Activated CD4-positive, CD25-positive, alpha-beta regulatory T cell treated with anti-CD3 and anti-CD28 coated beads, Interleukin-2, amount 50 U/mL, for 72 hours (primary cell): Measurements from ENCODE around the gene TBC1D8.
A peak's percentile ranks its signal among the peaks of the same experiment; 100 is the strongest.
"Not testable (repeated sequence)": the region's sequence is repeated elsewhere in the genome, so short reads cannot be mapped to it uniquely, and the experiment has no call there.

Experiments
- DNase-seq: peaks from one replicate; pipeline ENCODE4 v3.0.0; 2021

Gene TBC1D8

DNA sequence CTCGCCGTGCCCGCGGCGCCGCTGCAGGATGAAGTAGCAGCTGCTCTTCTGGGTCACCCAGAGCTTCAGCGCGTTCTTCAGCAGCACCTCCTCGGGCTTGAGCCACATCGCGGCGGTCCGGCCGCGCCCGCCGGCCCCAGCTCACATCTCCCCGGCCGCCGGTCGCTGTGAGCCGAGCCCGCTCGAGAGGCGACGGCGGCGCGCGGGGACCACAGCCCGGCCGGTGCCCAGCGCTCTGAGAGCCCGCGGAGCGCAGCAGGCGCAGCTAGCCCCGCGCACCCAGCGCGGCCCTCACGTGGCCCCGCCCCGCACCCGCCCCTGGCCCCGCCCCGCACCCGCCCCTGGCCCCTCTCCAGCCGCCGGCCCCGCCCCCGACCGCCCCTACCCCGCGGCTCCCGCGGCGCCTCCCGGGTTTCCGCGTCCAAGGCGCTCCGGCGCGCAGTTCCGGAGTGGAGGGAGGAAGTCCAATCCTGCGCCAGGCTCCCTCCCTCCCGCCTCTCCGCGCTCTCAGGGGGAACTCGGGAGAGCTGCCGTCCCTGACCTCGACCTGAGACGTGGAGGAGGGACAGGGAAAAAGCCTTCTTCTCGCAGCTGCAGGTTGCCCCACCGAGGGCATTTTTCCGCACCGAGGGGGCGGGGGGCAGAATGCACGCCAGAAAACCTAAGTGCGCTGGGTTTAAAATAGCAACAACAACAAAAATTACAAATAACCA is at the start of gene TBC1D8:
TSS of gene TBC1D8 (minus strand) at position 237 of the 713 bp plus-strand sequence. CDS start at position 108, 129 bp downstream.
- peak; percentile 68 for DNase-seq

DNA sequence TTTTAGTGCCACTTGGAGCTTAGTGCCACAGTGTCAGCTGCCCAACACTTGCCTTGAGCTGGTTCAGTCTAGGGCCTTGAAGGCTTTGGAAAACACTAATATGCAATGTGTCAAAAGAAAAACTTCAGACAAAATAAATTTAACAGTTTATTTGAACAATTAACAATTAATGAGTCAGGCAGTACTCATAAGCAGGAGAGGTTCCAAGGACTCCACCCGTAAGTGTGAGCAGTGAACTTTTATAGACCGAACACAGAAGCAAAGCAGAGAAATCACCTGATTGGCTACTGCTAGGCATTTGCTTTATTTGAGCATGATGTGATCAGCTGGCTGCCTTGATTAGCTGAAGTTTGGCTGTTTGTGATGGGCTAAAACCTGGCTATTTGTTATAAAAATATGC is 49.5 kb upstream of the TBC1D8 start:
- no peak for DNase-seq

DNA sequence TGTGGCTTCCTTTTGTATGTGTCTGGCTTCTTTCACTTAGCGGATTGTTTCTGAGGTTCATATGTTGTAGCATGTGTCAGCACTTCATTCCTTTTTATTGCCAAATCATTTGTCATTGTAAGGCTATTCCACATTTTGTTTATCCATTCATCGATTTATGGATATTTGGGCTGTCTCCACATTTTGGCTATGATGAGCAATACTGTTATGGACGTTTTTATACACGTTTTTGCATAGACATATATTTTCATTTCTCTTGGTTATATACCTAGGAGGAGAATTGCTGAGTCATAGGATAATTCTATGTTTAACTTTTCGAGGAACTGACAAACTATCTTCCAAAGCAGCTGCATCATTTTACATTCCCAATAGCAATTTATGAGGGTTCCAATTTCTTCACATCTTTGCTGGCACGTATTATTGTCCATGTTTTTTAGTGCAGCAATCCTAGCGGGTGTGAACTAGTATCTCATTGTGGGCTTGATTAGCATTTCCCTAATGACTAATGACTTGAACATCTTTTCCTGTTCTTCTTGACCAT is 48.1 kb upstream of the TBC1D8 start:
- no peak for DNase-seq

DNA sequence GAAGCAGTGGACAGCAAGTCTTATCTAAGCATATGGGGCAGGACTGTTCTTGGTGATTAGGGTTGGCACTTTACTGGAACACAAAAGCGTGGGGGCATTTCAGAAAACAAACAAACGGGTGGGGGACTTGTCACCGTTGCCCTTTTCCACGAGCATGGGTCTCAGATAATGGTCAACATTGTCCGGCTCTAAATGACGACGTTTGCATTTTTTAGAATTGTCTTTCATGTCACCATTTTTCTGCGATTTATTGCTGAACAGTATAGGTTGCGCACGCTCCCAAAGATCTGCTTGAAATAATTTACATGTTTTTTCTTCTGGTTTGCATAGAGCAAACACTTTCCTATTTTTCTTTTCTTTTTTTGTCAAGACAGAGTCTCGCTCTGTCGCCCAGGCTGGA is 46.6 kb upstream of the TBC1D8 start:
- DNase-seq: no peak

DNA sequence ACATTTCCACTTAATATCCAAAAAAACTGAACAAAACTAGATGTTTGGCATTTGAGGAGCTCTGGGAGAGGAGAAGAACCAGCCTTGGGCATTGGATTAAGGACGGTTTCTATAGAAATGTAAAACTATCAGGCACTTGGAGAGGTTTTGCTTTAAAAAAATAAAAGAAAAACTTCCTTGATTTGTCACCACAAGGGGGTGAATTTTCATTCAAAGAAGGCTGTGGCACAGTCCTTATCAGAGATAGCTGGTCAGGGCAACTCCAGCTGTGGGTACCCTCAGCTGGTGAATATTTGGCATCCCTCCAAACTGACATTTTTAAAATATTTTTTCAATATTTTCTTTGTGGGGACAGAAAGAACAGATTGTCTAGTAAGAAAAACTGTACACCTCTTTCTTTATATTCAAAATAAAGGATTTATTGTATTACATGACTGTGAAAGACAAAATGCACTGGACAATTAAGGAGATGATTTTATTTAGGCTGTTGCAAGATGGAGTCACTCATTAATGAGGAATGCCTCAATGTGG is 46.1 kb upstream of the TBC1D8 start:
- DNase-seq: no peak

DNA sequence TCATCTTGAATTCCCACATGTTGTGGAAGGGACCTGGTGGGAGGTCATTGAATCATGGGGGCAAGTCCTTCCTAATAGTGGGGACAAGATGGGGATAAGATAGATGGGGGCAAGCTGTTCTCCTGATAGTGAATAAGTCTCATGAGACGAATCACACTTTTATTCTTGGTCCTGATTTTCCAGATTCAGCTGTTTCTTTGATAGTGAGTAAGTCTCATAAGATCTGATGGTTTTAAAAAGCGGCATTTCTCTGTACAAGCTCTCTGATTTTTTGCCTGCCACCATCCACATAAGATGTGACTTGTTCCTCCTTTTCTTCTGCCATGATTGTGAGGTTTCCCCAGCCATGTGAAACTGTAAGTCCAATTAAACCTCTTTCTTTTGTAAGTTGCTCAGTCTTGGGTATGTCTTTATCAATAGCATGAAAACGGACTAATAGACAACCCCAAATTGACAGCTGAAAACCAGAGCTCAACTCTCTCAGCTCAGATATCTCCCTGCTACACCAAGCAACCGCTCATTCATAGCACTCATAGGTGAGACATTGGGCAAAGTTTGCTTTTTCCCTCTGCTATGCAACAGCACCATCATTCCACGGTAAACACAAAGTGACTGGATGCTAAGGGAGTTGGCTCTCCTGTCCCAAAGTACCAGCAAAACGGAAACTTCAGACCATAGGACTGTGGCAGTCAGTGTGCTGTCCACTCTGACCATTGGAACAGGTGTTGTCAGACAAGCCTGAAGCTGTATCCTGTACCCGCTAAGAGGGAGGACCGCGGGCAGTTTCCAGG is 44.9 kb upstream of the TBC1D8 start:
- no peak for DNase-seq

DNA sequence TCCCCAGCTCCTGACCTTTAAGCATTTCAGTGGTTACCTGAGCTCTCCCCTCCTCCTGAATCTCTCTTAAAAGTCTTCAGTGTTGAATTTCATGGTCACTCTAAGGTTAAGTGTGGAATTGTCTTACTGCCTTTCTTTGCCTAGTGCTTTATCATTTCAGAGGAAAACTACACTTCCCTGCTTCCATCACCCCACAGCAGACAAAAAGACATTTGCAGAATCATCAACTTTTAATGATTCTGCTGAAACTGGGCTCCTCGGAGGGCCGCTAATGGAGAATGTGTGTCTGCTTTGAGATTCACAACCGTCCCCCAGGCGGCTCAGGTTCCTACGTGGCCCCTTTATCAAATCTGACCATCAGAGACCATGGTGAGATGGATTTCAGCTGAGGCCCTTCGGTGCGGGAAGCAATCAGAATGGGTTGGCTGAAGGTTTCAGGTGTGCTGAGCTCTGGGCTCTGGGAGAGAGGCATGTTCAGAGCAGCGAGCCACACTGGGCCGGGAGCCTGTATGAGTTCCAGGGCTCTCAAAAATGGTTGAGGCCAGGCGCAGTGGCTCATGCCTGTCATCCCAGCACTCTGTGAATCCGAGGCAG is 41.9 kb upstream of the TBC1D8 start:
- no peak for DNase-seq

DNA sequence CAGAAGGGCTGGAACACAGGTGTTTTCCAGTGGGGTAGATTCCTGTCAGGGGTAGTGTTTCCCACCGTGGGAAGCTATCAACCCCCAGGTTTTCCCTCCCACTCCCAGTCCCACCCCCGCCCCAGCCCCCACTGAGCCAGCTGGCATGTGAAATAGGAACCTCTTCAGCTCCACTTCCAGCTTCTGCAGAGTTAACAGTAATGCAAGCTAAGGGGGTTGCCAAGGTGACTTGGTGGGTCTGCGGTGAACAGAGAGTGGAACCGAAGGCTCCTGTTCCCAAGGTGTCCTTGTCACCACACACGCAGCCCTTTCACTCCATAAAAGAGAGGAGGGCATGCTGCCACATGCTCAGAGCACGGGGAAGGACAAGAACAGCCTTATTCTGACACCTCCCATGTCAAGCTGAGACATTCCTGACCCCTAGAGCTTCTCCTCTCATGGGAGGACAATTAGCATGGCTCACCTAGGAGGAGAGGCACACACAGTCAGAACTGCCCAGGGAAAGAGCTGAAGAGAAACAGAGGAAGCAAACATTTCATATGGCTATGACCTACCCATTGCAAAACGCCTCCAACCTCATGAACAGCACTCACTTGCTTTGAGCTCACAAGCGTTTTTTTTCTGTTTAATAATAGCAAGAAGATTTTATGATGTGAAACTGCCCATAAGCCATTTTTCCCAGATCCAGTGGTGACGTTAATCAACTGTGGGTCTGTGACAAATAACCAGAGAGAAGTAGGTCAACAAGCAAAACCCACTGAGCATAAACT is 39.8 kb upstream of the TBC1D8 start:
- DNase-seq: no peak

DNA sequence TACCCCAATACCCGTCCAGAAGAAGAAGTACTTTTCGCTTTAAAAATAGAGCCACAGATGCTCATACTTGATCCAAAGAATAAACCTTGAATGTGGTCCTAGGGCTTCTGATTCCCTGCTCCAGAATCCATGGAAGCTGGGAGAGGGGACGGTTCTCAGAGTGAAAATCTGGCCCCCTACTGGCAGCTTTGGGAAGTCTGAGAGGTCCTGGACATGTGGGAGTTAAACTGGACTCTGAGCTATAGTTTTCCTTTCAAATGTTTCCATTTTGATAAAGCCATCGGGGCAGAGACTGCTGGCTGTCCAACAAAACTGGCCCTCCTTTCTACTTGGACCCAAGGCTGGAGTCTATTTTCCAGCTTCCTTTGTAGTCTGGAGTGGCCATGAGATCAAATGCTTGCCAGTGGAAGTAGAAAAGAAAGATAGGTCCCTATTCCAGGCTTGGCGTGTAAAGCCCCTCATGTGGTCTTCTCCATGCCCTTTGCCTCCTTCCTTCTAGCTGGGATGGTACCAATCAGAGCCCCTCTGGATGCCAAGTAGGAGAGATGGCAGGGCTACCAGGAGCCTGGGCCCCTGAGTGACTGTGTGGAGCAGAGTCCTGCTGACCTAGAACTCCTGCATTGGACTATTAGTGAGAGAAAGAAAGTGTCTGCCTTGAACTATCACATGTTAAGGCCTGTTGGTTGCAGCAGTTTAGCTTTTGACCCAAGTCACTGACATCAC is 37.7 kb upstream of the TBC1D8 start:
- DNase-seq: no peak

DNA sequence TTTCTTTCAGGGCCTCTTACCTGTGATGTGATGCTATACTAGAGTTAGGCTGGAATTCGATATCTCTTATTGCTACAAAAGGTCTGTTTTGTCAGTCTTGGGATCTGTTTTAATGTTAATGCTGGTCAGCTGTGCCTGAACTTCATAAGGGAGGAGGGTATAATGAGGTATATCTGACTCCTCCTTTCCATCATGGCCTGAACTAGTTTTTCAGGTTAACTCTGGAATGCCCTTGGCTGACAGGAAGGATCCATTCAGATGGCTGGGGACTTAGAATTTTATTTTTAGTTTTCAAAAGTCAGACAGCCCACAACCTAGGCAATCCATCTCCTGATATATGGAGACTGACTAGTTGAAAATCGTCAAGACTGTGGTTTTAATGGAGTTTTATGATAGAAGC is 35.9 kb upstream of the TBC1D8 start:
- no peak for DNase-seq

DNA sequence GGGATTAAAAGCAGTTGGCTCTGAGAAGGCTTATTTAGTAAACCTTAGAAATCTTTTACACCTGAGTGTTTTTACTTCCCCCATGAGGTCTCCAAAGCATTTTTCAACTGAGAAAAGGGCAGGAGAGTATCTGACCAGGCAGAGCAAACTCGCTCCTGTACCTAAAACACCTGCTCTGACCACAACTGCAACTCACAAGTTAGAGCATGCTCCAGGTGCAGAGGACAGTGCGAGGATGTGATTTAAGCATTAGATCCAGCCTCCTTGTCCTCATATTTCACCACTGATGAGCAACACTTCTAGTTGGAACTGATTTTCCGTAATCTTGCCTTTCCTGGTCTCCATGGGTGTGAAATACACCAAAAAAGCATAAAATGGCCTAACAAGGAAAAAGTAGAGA is 34.5 kb upstream of the TBC1D8 start:
- no peak for DNase-seq

DNA sequence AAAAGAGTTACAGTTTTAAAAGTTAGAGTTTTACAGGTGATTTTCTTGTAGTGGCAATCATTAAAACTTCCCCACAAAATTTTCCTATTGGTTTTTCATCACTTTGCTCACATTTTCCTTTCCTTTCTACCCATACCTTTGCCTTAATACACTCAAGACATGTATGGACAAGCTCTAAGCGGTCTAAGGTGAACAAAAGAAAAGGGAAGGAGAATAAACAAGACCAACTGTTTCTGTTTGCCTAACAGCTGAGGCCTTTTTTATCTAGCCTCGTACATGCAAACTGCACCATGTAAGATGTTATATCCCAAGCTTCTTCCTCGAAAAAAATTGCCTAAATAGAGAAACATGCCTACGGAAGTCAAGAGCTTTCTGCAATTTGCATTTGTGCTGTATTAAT is 33.9 kb upstream of the TBC1D8 start:
- no peak for DNase-seq

DNA sequence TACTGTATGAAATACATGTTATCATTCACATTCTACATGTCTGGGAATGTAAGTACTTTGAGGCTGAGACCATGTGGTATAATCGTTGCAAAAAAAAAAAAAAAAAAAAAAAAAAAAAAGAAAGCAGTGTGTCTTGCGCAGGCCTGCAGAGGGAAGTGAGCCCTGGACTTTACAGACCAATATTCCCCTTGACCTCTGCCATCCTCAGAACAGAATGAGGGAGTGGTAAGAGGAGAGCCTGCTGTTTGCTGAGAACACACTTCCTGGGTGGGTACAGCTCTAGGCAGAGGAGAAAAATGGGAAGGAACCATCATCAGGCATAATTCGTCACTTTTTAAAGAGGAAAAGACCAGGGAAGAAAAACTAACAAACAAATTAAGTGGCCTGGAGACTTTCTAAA is 28.8 kb upstream of the TBC1D8 start:
- no peak for DNase-seq

DNA sequence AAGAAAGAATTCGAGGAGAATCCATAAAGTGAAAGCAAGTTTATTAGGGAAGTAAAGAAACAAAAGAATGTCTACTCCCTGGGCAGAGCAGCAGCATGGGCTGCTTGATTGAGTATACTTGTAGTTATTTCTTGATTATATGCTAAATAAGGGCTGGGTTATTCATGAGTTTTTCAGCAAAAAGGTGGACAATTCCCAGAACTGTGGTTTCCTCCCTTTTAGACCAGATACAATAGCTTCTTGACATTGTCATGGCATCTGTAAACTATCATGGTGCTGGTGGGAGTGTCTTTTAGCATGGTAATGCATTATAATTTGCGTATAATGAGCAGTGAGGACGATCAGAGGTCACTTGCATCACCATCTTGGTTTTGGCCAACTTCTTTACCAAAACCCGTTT is 25.6 kb upstream of the TBC1D8 start:
- DNase-seq: no peak

DNA sequence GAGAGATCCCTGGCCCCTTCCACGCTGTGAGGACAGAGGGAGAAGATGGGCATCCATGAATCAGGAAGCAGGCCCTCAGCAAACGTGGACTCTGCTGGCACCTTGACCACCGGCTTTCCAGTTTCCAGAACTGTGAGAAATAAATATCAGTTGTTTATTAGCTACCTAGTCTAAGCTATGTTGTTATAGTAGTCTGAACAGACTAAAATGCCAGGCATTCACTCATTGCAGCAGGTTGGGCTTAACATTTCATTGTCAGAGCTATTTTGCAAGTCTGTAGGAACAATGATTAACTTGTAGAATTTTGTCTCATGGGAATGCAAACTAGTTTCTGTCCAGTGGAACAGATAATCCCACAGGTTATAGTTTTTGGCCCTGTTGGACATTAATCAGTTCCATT is 24.8 kb upstream of the TBC1D8 start:
- no peak for DNase-seq

DNA sequence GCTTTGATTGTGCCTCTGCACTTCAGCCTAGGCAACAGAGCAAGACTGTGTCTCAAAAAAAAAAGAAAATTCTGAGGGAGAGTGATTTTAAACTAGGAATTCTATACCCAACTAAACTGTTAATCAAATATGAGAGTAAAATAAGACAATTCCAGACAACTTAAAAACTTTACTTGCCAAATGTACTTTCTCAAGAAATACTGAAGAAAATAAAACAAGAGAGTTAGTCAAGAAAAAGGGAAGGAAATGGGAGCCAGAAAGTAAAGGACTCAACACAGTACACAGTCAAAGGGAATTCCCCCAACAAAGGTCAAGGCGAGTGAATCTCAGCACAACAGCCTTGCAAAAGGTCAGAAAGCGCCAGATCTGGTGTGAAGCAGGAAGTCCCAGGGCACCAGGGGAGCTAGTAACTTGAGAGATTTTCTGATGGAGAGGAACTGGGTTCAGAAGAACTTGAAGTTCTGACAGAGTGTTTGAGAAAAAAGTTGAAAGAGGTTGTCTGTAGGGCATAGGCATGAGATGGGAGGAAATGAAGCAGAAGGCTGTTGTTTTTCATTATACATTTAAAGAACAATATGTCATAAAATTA is 22.6 kb upstream of the TBC1D8 start:
- DNase-seq: peak; percentile 51

DNA sequence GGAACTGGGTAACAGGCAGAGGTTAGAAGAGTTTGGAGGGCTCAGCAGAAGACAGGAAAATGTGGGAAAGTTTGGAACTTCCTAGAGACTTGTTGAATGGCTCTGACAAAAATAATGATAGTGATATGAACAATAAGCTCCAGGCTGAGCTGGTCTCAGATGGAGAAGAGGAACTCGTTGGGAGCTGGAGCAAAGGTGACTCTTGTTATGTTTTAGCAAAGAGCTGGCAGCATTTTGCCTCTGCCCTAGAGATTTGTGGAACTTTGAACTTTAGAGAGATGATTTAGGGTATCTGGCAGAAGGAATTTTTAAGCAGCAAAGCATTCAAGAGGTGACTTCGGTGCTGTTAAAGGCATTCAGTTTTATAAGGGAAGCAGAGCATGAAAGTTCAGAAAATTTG is 18.6 kb upstream of the TBC1D8 start:
- not testable (repeated sequence) for DNase-seq

DNA sequence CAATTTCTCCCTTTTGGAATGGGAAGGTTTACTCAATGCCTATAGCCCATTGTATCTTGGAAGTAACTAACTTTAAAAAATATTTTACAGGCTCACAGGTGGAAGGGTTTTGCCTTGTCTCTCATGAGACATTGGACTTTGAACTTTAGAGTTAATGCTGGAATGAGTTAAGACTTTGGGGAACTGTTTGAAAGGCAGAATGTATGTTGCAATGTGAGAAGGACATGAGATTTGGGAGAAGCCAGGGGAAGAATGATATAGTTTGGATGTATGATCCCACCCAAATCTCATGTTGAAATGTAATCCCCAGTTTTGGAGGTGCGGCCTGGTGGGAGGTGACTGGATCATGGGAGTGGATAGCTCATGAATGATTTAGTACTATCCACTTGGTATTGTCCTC is 17.5 kb upstream of the TBC1D8 start:
- no peak for DNase-seq

DNA sequence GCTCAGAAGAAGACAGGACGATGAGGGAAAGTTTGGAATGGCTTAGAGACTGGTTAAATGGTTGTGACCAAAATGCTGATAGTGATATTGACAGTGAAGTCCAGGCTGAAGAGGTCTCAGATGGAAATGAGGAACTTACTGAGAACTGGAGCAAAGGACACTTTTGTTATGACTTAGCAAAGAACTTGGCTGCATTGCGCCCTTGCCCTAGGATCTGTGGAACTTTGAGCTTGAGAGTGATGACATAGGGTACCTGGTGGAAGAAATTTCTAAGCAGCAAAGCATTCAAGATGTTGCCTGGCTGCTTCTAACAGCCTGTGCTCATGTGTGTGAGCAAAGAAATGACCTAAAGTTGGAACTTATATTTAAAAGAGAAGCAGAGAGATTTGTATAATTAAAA is 16.4 kb upstream of the TBC1D8 start:
- DNase-seq: not testable (repeated sequence)

DNA sequence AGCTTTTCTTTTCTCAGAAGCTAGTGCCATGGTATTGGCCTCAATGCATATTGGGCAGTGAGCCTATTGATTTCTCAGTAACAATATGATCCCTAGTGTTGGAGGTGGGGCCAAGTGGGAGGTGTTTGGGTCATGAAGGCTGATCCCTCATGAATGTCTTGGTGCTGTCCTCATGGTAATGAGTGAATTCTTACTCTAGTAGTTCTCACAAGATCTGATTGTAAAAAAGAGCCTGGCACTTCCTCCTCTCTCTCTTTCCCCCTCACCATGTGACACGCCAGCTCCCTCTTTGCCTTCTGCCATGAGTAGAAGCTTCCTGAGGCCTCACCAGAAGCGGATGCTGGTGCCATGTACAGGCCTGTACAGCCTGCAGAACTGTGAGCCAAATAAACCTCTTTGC is 12.8 kb upstream of the TBC1D8 start:
- no peak for DNase-seq

DNA sequence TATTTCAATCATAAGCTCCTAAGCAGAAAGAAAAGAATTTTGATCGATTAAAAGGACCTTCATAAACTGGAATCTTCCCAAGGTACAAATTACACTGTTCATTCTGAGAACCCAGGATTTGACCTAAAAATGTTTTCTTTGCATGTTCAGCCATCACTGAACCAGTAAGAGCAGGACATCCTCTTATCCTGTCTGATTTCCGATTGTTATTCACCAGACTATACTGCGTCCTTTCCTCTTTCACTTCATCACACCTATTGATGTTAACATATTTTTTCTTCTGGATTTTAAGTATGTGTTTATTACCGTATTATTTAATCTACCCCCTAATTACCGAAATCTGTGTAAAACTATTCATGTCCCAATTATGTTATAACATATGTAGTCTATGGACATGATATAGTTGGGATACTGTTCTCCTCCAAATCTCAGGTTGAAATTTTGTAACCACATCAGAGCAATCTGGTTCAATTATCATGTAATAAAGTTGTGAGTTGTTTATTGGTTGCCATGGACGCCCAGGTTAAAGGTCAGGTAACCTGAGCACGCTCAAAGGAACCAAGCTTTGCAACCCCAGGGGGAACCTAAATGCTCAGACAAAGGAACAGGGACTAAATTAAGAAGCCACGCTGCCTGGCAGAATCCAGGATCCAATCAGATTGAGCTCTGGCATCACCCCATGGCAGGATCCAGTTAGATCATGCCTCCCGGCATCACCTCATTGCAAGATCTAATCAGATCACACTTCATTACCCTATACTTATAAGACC is 11.6 kb upstream of the TBC1D8 start:
- DNase-seq: no peak
